ENCODE data around the gene CREB1.

Gene CREB1

GRCh38 chr2:207523005-207523404, 6.8 kb upstream of the CREB1 start:
- no peak for TF ChIP-seq YY1 (tag by site-specific recombination; IDR thresholded peaks at IDR 0.05)
- TF ChIP-seq PRDM10 (tag by site-specific recombination; IDR thresholded peaks at IDR 0.05): 0 out of 2 replicates have a peak, but pooled peaks have one; percentile 23
- CTCF ChIA-PET: no interaction called here

DNA sequence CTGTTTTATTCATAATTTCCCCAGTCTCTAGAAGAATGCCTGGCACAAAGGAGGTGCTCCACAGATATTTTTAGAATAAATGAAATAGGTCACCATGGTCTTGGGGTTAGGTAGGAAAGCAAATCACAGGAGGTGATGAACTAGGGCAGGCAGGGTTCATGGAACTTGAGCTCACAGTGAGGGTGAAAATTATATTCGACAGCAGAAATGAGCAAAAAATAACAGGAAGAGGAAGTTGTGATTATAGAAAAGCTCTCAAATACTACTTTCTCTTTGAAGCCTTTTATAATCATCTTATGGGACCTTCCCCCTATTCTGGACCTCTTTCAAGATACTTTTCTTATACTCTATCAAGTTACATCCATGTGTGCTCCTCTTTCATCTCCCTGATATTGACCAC, 4.5 kb upstream of the CREB1 start:
- no peak for TF ChIP-seq ZNF776 (tag by site-specific recombination; IDR thresholded peaks at IDR 0.05; ENCODE audit: borderline replicate concordance)
- no peak for TF ChIP-seq ZNF560 (tag by site-specific recombination; IDR thresholded peaks at IDR 0.05; ENCODE audit: borderline replicate concordance)
- TF ChIP-seq ZNF785 (tag by site-specific recombination; IDR thresholded peaks at IDR 0.05): no peak
- TF ChIP-seq MYNN (tag by site-specific recombination; IDR thresholded peaks at IDR 0.05; ENCODE audit: borderline replicate concordance): no peak
- no peak for TF ChIP-seq ZNF335 (tag by site-specific recombination; conservative IDR thresholded peaks at IDR 0.05)
- TF ChIP-seq ZNF292 (tag by site-specific recombination; IDR thresholded peaks at IDR 0.05; ENCODE audit: borderline replicate concordance, low read depth): no peak
- TF ChIP-seq ZNF148 (tag by site-specific recombination; IDR thresholded peaks at IDR 0.05; ENCODE audit: borderline replicate concordance): no peak
- TF ChIP-seq ZNF132 (tag by site-specific recombination; IDR thresholded peaks at IDR 0.05; ENCODE audit: borderline replicate concordance): no peak
- no peak for TF ChIP-seq ZNF76 (tag by site-specific recombination; IDR thresholded peaks at IDR 0.05; ENCODE audit: borderline replicate concordance, low read depth)
- no peak for TF ChIP-seq ZNF354C (tag by site-specific recombination; IDR thresholded peaks at IDR 0.05; ENCODE audit: borderline replicate concordance, low read depth)
- TF ChIP-seq, protein P1, sequence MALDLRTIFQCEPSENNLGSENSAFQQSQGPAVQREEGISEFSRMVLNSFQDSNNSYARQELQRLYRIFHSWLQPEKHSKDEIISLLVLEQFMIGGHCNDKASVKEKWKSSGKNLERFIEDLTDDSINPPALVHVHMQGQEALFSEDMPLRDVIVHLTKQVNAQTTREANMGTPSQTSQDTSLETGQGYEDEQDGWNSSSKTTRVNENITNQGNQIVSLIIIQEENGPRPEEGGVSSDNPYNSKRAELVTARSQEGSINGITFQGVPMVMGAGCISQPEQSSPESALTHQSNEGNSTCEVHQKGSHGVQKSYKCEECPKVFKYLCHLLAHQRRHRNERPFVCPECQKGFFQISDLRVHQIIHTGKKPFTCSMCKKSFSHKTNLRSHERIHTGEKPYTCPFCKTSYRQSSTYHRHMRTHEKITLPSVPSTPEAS (tag by site-specific recombination; IDR thresholded peaks at IDR 0.05): no peak
- TF ChIP-seq, protein P2, sequence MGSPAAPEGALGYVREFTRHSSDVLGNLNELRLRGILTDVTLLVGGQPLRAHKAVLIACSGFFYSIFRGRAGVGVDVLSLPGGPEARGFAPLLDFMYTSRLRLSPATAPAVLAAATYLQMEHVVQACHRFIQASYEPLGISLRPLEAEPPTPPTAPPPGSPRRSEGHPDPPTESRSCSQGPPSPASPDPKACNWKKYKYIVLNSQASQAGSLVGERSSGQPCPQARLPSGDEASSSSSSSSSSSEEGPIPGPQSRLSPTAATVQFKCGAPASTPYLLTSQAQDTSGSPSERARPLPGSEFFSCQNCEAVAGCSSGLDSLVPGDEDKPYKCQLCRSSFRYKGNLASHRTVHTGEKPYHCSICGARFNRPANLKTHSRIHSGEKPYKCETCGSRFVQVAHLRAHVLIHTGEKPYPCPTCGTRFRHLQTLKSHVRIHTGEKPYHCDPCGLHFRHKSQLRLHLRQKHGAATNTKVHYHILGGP (tag by site-specific recombination; IDR thresholded peaks at IDR 0.05): no peak
- no peak for TF ChIP-seq ZNF549 (tag by site-specific recombination; IDR thresholded peaks at IDR 0.05)
- TF ChIP-seq, protein P3, sequence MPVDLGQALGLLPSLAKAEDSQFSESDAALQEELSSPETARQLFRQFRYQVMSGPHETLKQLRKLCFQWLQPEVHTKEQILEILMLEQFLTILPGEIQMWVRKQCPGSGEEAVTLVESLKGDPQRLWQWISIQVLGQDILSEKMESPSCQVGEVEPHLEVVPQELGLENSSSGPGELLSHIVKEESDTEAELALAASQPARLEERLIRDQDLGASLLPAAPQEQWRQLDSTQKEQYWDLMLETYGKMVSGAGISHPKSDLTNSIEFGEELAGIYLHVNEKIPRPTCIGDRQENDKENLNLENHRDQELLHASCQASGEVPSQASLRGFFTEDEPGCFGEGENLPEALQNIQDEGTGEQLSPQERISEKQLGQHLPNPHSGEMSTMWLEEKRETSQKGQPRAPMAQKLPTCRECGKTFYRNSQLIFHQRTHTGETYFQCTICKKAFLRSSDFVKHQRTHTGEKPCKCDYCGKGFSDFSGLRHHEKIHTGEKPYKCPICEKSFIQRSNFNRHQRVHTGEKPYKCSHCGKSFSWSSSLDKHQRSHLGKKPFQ (tag by site-specific recombination; IDR thresholded peaks at IDR 0.05): no peak
- no peak for TF ChIP-seq ZNF629 (tag by site-specific recombination; IDR thresholded peaks at IDR 0.05)
- TF ChIP-seq ZNF488 (tag by site-specific recombination; IDR thresholded peaks at IDR 0.05): no peak
- TF ChIP-seq ZNF529 (tag by site-specific recombination; IDR thresholded peaks at IDR 0.05; ENCODE audit: insufficient replicate concordance): no peak
- TF ChIP-seq, protein P4, sequence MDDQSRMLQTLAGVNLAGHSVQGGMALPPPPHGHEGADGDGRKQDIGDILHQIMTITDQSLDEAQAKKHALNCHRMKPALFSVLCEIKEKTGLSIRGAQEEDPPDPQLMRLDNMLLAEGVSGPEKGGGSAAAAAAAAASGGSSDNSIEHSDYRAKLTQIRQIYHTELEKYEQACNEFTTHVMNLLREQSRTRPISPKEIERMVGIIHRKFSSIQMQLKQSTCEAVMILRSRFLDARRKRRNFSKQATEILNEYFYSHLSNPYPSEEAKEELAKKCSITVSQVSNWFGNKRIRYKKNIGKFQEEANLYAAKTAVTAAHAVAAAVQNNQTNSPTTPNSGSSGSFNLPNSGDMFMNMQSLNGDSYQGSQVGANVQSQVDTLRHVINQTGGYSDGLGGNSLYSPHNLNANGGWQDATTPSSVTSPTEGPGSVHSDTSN (CRISPR knock-in tag; IDR thresholded peaks at IDR 0.05): no peak
- ChIA-PET CTCF (no interaction called here), POLR2A (no interaction called here)
- Histone ChIP-seq H3K36me3 (ENCODE audit: control insufficient read depth in 2 of 2, insufficient read depth in 1 of 2, low read length in 2 of 2) (no peaks in the 10 kb centered on the region), H3K4me3 (ENCODE audit: low read depth, low read length) (no peak overlapping the region), H3K27ac (ENCODE audit: extremely low read depth, low read depth, low read length) (no peak overlapping the region), H3K4me1 (ENCODE audit: control insufficient read depth, insufficient read depth, low read length) (no peaks in the 10 kb centered on the region), H3K9me3 (ENCODE audit: control insufficient read depth, insufficient read depth, low read depth, low read length) (no peaks in the 10 kb centered on the region)

More at GRCh38 chr2:207523005-207523404, 6.8 kb upstream of the CREB1 start:
- H3K9me3 ChIP-seq (ENCODE audit: control insufficient read depth, insufficient read depth, low read depth, low read length): no peaks in the 10 kb centered on the region
- H3K4me1 ChIP-seq (ENCODE audit: control insufficient read depth, insufficient read depth, low read length): no peaks in the 10 kb centered on the region
- POLR2A ChIA-PET: no interaction called here
- no peak overlapping the region for H3K27ac ChIP-seq (ENCODE audit: extremely low read depth, low read depth, low read length)
- no peak overlapping the region for H3K4me3 ChIP-seq (ENCODE audit: low read depth, low read length)
- H3K36me3 ChIP-seq (ENCODE audit: control insufficient read depth in 2 of 2, insufficient read depth in 1 of 2, low read length in 2 of 2): no peaks in the 10 kb centered on the region

Measured in HEK293 (cell line).